ENCODE results near the gene OSBPL3. TPM values are rescaled to one million over a fixed set of nuclear protein-coding genes. Genes with fewer than 3 reads are reported as not detected.

The OSBPL3 gene
- polyA plus RNA-seq, 1 donor (not counting 4 experiments of a cell fraction or from before 2014, with no cell fraction given), result 34.0 TPM

- Histone ChIP-seq H3K79me2 (ENCODE audit: control insufficient read depth, insufficient read depth, low read length) (peaks cover 6% of the 10 kb centered on the region), H3K36me3 (ENCODE audit: control insufficient read depth in 2 of 2, extremely low read depth in 1 of 2, insufficient read depth in 2 of 2, low read length in 2 of 2) (peaks cover 2 to 4% of the 10 kb centered on the region in 2 experiments), H2AFZ (ENCODE audit: control insufficient read depth, low read length) (no peak overlapping the region), H3K9me1 (ENCODE audit: control insufficient read depth, extremely low read depth, insufficient read depth, low read length) (no peaks in the 10 kb centered on the region), H3K27me3 (ENCODE audit: control insufficient read depth, extremely low read depth, insufficient read depth, low read length) (no peaks in the 10 kb centered on the region), H3K4me1 (ENCODE audit: control insufficient read depth, extremely low read depth, insufficient read depth, low read length) (peaks cover 4% of the 10 kb centered on the region), H3K4me3 (ENCODE audit: control insufficient read depth in 2 of 3, extremely low read depth in 1 of 3, insufficient read depth in 2 of 3, low read depth in 1 of 3, low read length in 3 of 3) (no peak overlapping the region), H3K9ac (ENCODE audit: control insufficient read depth, extremely low read depth, insufficient read depth, low read length) (no peak overlapping the region), H3K4me2 (ENCODE audit: control insufficient read depth, extremely low read depth, insufficient read depth, low read depth, low read length) (no peak overlapping the region), H3K27ac (ENCODE audit: control insufficient read depth, insufficient read depth, low read length) (no peak overlapping the region), H4K20me1 (ENCODE audit: control insufficient read depth, extremely low read depth, insufficient read depth, low read length) (no peaks in the 10 kb centered on the region), H3K9me3 (ENCODE audit: control insufficient read depth, low read depth, low read length) (no peaks in the 10 kb centered on the region)
- dilution Hi-C loops (cut with MboI; ENCODE audit: extremely low pct_ligation_motif_present, low sequenced_read_pairs), result no loop called here
- DNase-seq (ENCODE audit: low read depth, low spot score), result no peak
- FAIRE-seq, result peak; percentile 55
- TF ChIP-seq EZH2 (IDR thresholded peaks at IDR 0.05; ENCODE audit: low read length), result no peak
Observed at GRCh38 chr7:24879291-24879690, 100.7 kb downstream of the OSBPL3 start.

GRCh38 chr7:24877790-24878311 lies 102.1 kb downstream of the OSBPL3 start:
- no peak overlapping the region for H3K4me3 ChIP-seq (ENCODE audit: control insufficient read depth in 2 of 3, extremely low read depth in 1 of 3, insufficient read depth in 2 of 3, low read depth in 1 of 3, low read length in 3 of 3)
- H3K79me2 ChIP-seq (ENCODE audit: control insufficient read depth, insufficient read depth, low read length), result peaks cover 10% of the 10 kb centered on the region
- no peaks in the 10 kb centered on the region for H3K9me1 ChIP-seq (ENCODE audit: control insufficient read depth, extremely low read depth, insufficient read depth, low read length)
- H3K36me3 ChIP-seq (ENCODE audit: control insufficient read depth in 2 of 2, extremely low read depth in 1 of 2, insufficient read depth in 2 of 2, low read length in 2 of 2), result peaks cover 0 to 3% of the 10 kb centered on the region in 2 experiments
- H3K27me3 ChIP-seq (ENCODE audit: control insufficient read depth, extremely low read depth, insufficient read depth, low read length), result no peaks in the 10 kb centered on the region
- H3K4me1 ChIP-seq (ENCODE audit: control insufficient read depth, extremely low read depth, insufficient read depth, low read length), result no peaks in the 10 kb centered on the region
- H3K27ac ChIP-seq (ENCODE audit: control insufficient read depth, insufficient read depth, low read length), result no peak overlapping the region
- FAIRE-seq, result peak; percentile 61
- no peak overlapping the region for H3K9ac ChIP-seq (ENCODE audit: control insufficient read depth, extremely low read depth, insufficient read depth, low read length)
- H3K4me2 ChIP-seq (ENCODE audit: control insufficient read depth, extremely low read depth, insufficient read depth, low read depth, low read length), result no peak overlapping the region
- no peaks in the 10 kb centered on the region for H4K20me1 ChIP-seq (ENCODE audit: control insufficient read depth, extremely low read depth, insufficient read depth, low read length)
- H3K9me3 ChIP-seq (ENCODE audit: control insufficient read depth, low read depth, low read length), result no peaks in the 10 kb centered on the region
- no peak for DNase-seq (ENCODE audit: low read depth, low spot score)
- no peak overlapping the region for H2AFZ ChIP-seq (ENCODE audit: control insufficient read depth, low read length)
- dilution Hi-C loops (cut with MboI; ENCODE audit: extremely low pct_ligation_motif_present, low sequenced_read_pairs), result no loop called here
- TF ChIP-seq CTCF (optimal IDR thresholded peaks at IDR 0.05 in 1 of 3, IDR thresholded peaks at IDR 0.05 in 1 of 3, conservative IDR thresholded peaks at IDR 0.05 in 1 of 3; ENCODE audit: extremely low read depth in 1 of 3, insufficient read depth in 2 of 3, low read length in 3 of 3) (no peak), EZH2 (IDR thresholded peaks at IDR 0.05; ENCODE audit: low read length) (no peak)

GRCh38 chr7:24874791-24875190 lies 105.2 kb downstream of the OSBPL3 start:
- H3K36me3 ChIP-seq (ENCODE audit: control insufficient read depth in 2 of 2, extremely low read depth in 1 of 2, insufficient read depth in 2 of 2, low read length in 2 of 2), result peaks cover 10% of the 10 kb centered on the region in 2 experiments
- dilution Hi-C loops (cut with MboI; ENCODE audit: extremely low pct_ligation_motif_present, low sequenced_read_pairs), result no loop called here

More at GRCh38 chr7:24874791-24875190, 105.2 kb downstream of the OSBPL3 start:
- TF ChIP-seq EZH2 (IDR thresholded peaks at IDR 0.05; ENCODE audit: low read length), result no peak
- TF ChIP-seq CTCF (optimal IDR thresholded peaks at IDR 0.05 in 1 of 3, IDR thresholded peaks at IDR 0.05 in 1 of 3, conservative IDR thresholded peaks at IDR 0.05 in 1 of 3; ENCODE audit: extremely low read depth in 1 of 3, insufficient read depth in 2 of 3, low read length in 3 of 3), result no peak
- Histone ChIP-seq H3K4me3 (ENCODE audit: control insufficient read depth in 2 of 3, extremely low read depth in 1 of 3, insufficient read depth in 2 of 3, low read depth in 1 of 3, low read length in 3 of 3) (no peak overlapping the region), H3K4me1 (ENCODE audit: control insufficient read depth, extremely low read depth, insufficient read depth, low read length) (no peaks in the 10 kb centered on the region), H3K9ac (ENCODE audit: control insufficient read depth, extremely low read depth, insufficient read depth, low read length) (no peak overlapping the region), H3K27me3 (ENCODE audit: control insufficient read depth, extremely low read depth, insufficient read depth, low read length) (no peaks in the 10 kb centered on the region), H3K79me2 (ENCODE audit: control insufficient read depth, insufficient read depth, low read length) (peaks cover 7% of the 10 kb centered on the region), H3K4me2 (ENCODE audit: control insufficient read depth, extremely low read depth, insufficient read depth, low read depth, low read length) (no peak overlapping the region), H3K9me3 (ENCODE audit: control insufficient read depth, low read depth, low read length) (no peaks in the 10 kb centered on the region), H4K20me1 (ENCODE audit: control insufficient read depth, extremely low read depth, insufficient read depth, low read length) (no peaks in the 10 kb centered on the region), H3K27ac (ENCODE audit: control insufficient read depth, insufficient read depth, low read length) (no peak overlapping the region), H3K9me1 (ENCODE audit: control insufficient read depth, extremely low read depth, insufficient read depth, low read length) (no peaks in the 10 kb centered on the region), H2AFZ (ENCODE audit: control insufficient read depth, low read length) (no peak overlapping the region)
- no peak for FAIRE-seq
- no peak for DNase-seq (ENCODE audit: low read depth, low spot score)
